GM21825 (cell line): ENCODE data around the gene CCDC3.
"Not testable (repeated sequence)": the region's sequence is repeated elsewhere in the genome, so short reads cannot be mapped to it uniquely, and the experiment has no call there.

Source experiments
- ATAC-seq: cut with Tn5 transposase; IDR thresholded peaks from one replicate; pipeline ENCODE4 v1.9.1; 2021; ENCODE audit warnings: mild to moderate bottlenecking, moderate library complexity; ENCODE audit not compliant: unreplicated experiment

CCDC3 gene

GRCh38 chr10:13001041-13001886 lies at the start of gene CCDC3:
CCDC3 (minus strand) TSS chr10:13001713; CDS start chr10:13001570, 143 bp downstream.
- ATAC-seq, result no peak

GRCh38 chr10:13051126-13051694 lies 49.7 kb upstream of the CCDC3 start:
- no peak for ATAC-seq

- ATAC-seq, result no peak
Observed at GRCh38 chr10:13049774-13050420, 48.4 kb upstream of the CCDC3 start.

GRCh38 chr10:13048762-13049161 lies 47.2 kb upstream of the CCDC3 start:
- no peak for ATAC-seq

- ATAC-seq, result no peak
Observed at GRCh38 chr10:13047529-13048206, 46.2 kb upstream of the CCDC3 start.

GRCh38 chr10:13046851-13047528 lies 45.5 kb upstream of the CCDC3 start:
- no peak for ATAC-seq

- ATAC-seq, result no peak
Observed at GRCh38 chr10:13043520-13043919, 42.0 kb upstream of the CCDC3 start.

GRCh38 chr10:13039761-13040160 lies 38.2 kb upstream of the CCDC3 start:
- no peak for ATAC-seq

- no peak for ATAC-seq
Observed at GRCh38 chr10:13038391-13038790, 36.9 kb upstream of the CCDC3 start.

GRCh38 chr10:13037832-13038231 lies 36.3 kb upstream of the CCDC3 start:
- ATAC-seq, result no peak

- ATAC-seq, result no peak
Observed at GRCh38 chr10:13036841-13037240, 35.3 kb upstream of the CCDC3 start.

- not testable (repeated sequence) for ATAC-seq
Observed at GRCh38 chr10:13035731-13036130, 34.2 kb upstream of the CCDC3 start.

- ATAC-seq, result no peak
Observed at GRCh38 chr10:13026873-13027272, 25.4 kb upstream of the CCDC3 start.

GRCh38 chr10:13023754-13024153 lies 22.2 kb upstream of the CCDC3 start:
- ATAC-seq, result no peak

GRCh38 chr10:13019280-13019679 lies 17.8 kb upstream of the CCDC3 start:
- ATAC-seq, result no peak

GRCh38 chr10:13018171-13018570 lies 16.7 kb upstream of the CCDC3 start:
- ATAC-seq, result no peak

GRCh38 chr10:13016886-13017285 lies 15.4 kb upstream of the CCDC3 start:
- ATAC-seq, result no peak

GRCh38 chr10:13016426-13016825 lies 14.9 kb upstream of the CCDC3 start:
- ATAC-seq, result no peak

- no peak for ATAC-seq
Observed at GRCh38 chr10:13006037-13006436, 4.5 kb upstream of the CCDC3 start.

GRCh38 chr10:13003759-13004158 lies 2.2 kb upstream of the CCDC3 start:
- ATAC-seq, result no peak

- ATAC-seq, result no peak
Observed at GRCh38 chr10:13003004-13003403, 1.5 kb upstream of the CCDC3 start.
